NT2/D1 (cell line): ENCODE data around the gene NRXN3.

ENCODE experiments used
- SUZ12 ChIP-seq: IDR thresholded peaks from 2 replicates; pipeline ENCODE4 v1.6.1; 2011; ENCODE audit not compliant: insufficient read length, insufficient read depth; ENCODE audit errors: extremely low read depth
- YY1 ChIP-seq: IDR thresholded peaks from 2 replicates; pipeline ENCODE4 v1.6.1; 2011; ENCODE audit not compliant: insufficient read length, insufficient read depth
- ZNF274 ChIP-seq: IDR thresholded peaks from 2 replicates; pipeline ENCODE4 v1.6.1; 2011; ENCODE audit warnings: mild to moderate bottlenecking, low read depth, low read length

DNA sequence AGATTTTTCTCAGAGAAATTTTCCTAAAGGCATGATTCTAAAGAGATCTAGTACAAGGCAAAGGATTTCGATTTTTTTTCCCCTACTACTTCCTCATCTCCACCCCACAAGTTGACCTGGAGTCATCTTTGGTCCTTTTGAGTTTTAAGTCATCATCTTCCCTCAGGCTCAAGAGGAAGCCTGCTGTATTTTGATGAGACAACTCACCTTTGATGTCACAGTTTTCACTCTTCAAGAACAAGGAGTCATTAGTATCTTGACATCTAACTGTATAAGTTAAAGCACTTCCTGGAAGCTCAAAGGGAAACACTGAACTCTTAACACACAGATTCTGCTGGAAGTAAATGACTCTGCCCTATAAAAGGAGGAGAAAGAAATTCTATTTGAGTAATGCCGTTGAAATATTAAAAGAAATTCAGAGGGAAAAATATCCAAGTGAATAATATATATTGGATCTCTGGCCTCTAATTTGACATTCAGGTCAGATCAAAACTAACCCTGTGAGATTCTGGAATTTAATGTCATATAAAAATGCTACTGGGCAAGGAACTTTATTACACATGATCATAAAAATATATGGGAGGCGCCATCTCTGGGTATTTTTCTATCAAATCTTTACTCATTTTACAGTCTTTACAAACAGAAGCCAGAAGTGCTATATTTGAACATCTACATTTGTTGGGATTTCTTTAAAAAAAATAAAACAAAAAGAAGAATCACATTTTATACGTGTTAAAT is 435.0 kb downstream of the NRXN3 start:
- TF ChIP-seq YY1: no peak
- no peak for TF ChIP-seq SUZ12
- TF ChIP-seq ZNF274: no peak
